Left ventricle myocardium inferior (tissue), 1 donor: ENCODE data around the gene DSTYK. TPM values are rescaled to one million over a fixed set of nuclear protein-coding genes. Genes with fewer than 3 reads are reported as not detected.
"Not testable (repeated sequence)": the region's sequence is repeated elsewhere in the genome, so short reads cannot be mapped to it uniquely, and the experiment has no call there.

Experiments
- DNase-seq: peaks from one replicate; pipeline ENCODE4 v3.0.0-alpha.2; 2020
- H3K27ac ChIP-seq: fragments of 200-600 bp; replicated peaks from 2 replicates; pipeline ENCODE4 v1.8.0; 2021
- H3K27me3 ChIP-seq: fragments of 200-600 bp; 2 replicates; pipeline ENCODE4 v1.8.0; 2021; ENCODE audit warnings: low read depth
- H3K36me3 ChIP-seq: fragments of 200-600 bp; 2 replicates; pipeline ENCODE4 v1.8.0; 2021
- H3K4me1 ChIP-seq: fragments of 200-600 bp; 2 replicates; pipeline ENCODE4 v1.8.0; 2021
- H3K4me3 ChIP-seq: fragments of 200-600 bp; 2 replicates; pipeline ENCODE4 v1.8.0; 2021; ENCODE audit warnings: mild to moderate bottlenecking, moderate library complexity
- H3K9me3 ChIP-seq: fragments of 200-600 bp; replicated peaks from 2 replicates; pipeline ENCODE4 v1.8.0; 2021
- intact Hi-C: fragments of 100-400 bp; cut with micrococcal nuclease; formaldehyde crosslinking; loops from one replicate; pipeline ENCODE4 v1.11.0; 2022
- total RNA-seq: library from RNA; stranded (reverse); fragmentation: NEBNext Ultra II Directional; extraction: Animal tissue kit (Norgen Biotek cat#: 25700); gene quantifications from one replicate; pipeline ENCODE4 v1.2.1, GENCODE V29; 2021
- TF ChIP-seq, protein P1 (sequence below): fragments of 200-600 bp; IDR thresholded peaks from 2 replicates; pipeline ENCODE4 v1.8.0; 2021; ENCODE audit warnings: antibody characterized with exemption, mild to moderate bottlenecking, borderline replicate concordance
- donor health status: DM: no; HTN: yes; CAD: no; lungs with severe emphysema.

DSTYK gene
- total RNA-seq, 1 donor from 2014 or later = 6.3 TPM

- H3K4me1 ChIP-seq = no peaks in the 10 kb centered on the region
- TF ChIP-seq, protein P1, sequence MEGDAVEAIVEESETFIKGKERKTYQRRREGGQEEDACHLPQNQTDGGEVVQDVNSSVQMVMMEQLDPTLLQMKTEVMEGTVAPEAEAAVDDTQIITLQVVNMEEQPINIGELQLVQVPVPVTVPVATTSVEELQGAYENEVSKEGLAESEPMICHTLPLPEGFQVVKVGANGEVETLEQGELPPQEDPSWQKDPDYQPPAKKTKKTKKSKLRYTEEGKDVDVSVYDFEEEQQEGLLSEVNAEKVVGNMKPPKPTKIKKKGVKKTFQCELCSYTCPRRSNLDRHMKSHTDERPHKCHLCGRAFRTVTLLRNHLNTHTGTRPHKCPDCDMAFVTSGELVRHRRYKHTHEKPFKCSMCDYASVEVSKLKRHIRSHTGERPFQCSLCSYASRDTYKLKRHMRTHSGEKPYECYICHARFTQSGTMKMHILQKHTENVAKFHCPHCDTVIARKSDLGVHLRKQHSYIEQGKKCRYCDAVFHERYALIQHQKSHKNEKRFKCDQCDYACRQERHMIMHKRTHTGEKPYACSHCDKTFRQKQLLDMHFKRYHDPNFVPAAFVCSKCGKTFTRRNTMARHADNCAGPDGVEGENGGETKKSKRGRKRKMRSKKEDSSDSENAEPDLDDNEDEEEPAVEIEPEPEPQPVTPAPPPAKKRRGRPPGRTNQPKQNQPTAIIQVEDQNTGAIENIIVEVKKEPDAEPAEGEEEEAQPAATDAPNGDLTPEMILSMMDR = no peak
- H3K4me3 ChIP-seq = no peak overlapping the region
- no peak overlapping the region for H3K27ac ChIP-seq
- intact Hi-C loops = no loop called here
- no peaks in the 10 kb centered on the region for H3K9me3 ChIP-seq
- no peak for DNase-seq
- peaks cover 39% of the 10 kb centered on the region for H3K36me3 ChIP-seq
- no peaks in the 10 kb centered on the region for H3K27me3 ChIP-seq
These were observed 42.3 kb downstream of the DSTYK start for GRCh38 chr1:205169248-205169647.

DNA sequence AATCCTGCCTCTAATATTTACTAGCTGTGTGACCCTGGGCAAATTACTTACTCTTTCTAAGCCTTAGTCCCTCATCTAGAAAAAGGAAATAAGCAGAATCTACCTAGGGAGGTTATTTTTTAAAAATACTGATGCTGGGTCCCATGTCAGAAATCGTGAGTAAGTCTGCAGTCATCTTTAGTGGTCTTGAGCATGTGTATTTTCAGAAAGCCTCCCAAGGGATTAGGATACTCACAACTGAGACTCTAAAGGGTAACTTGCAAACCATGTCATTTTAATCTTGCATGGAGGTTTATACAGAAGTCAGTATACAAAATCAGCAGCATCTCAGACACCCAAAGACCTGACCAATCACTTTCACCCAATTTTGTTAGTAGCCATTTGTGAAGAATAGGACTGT is 43.2 kb downstream of the DSTYK start:
- intact Hi-C loops = no loop called here
- H3K27ac ChIP-seq = no peak overlapping the region
- no peaks in the 10 kb centered on the region for H3K4me1 ChIP-seq
- peaks cover 48% of the 10 kb centered on the region for H3K36me3 ChIP-seq
- TF ChIP-seq, protein P1 = no peak
- no peaks in the 10 kb centered on the region for H3K27me3 ChIP-seq
- no peak for DNase-seq
- no peak overlapping the region for H3K4me3 ChIP-seq
- no peaks in the 10 kb centered on the region for H3K9me3 ChIP-seq

GRCh38 chr1:205162301-205162700 is 49.2 kb downstream of the DSTYK start:
- peaks cover 73% of the 10 kb centered on the region for H3K36me3 ChIP-seq
- H3K27me3 ChIP-seq = no peaks in the 10 kb centered on the region
- intact Hi-C loops = no loop called here
- no peak overlapping the region for H3K4me3 ChIP-seq
- H3K4me1 ChIP-seq = no peaks in the 10 kb centered on the region
- H3K27ac ChIP-seq = no peak overlapping the region
- TF ChIP-seq, protein P1 = no peak
- H3K9me3 ChIP-seq = no peaks in the 10 kb centered on the region
- DNase-seq = no peak

DNA sequence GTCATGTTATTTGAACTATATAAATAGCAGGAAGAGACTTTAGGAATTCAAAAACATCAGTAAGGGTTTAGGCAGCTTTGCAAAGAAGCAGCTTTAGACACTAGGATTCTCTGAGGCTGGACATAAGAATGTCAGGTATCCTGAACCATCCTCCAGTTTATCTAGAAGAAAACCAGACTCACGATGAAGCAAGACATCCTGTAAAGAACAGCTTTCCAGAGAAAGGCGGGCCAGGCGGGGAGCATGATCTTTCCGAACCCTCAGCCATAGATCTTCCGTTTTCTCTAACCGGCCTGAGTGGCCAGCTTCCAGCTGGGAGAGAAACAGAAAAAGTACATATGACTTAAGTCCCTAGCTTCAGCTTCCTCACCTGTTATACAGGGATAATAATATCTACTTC is 50.4 kb downstream of the DSTYK start:
- no peak overlapping the region for H3K27ac ChIP-seq
- H3K36me3 ChIP-seq = peaks cover 82% of the 10 kb centered on the region
- no peaks in the 10 kb centered on the region for H3K4me1 ChIP-seq
- intact Hi-C loops = no loop called here
- H3K4me3 ChIP-seq = no peak overlapping the region
- no peak for DNase-seq
- H3K9me3 ChIP-seq = peaks cover 1% of the 10 kb centered on the region
- H3K27me3 ChIP-seq = no peaks in the 10 kb centered on the region
- TF ChIP-seq, protein P1 = no peak

DNA sequence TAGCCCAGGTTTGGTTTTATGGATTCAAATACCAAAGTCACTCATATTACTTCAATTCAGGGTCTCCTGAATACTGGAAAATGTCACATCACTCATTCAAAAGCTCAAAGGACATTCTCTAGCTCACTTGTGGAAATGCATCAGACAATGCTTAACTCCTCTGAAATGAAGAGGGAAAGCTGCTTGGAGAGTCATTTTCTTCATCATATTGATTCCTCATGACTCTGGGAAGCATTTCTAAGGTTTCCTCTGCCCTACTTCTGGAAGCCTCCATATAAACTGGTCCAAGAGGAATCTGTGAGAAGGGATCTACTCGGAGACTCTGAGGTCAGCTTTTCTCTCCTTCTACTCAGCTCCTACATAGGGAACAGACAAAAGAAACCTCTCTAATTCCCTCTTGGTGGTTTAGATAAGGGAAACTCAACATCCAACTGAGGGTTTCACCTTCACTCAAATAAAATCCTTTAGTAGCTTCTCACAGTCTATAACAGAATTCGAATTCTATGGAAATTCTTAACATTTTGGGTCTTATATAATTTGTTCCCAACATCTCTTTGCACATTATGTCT is 53.4 kb downstream of the DSTYK start:
- TF ChIP-seq, protein P1 = no peak
- Histone ChIP-seq H3K4me1 (no peaks in the 10 kb centered on the region), H3K4me3 (no peak overlapping the region), H3K27me3 (no peaks in the 10 kb centered on the region), H3K27ac (no peak overlapping the region), H3K36me3 (peaks cover 96% of the 10 kb centered on the region), H3K9me3 (peaks cover 5% of the 10 kb centered on the region)
- intact Hi-C loops = no loop called here
- DNase-seq = no peak

- H3K9me3 ChIP-seq, H3K4me1 ChIP-seq, DNase-seq, H3K27me3 ChIP-seq, H3K4me3 ChIP-seq, intact Hi-C loops, H3K27ac ChIP-seq: not testable (repeated sequence)
- H3K36me3 ChIP-seq = peaks cover 93% of the 10 kb centered on the region
These were observed 55.7 kb downstream of the DSTYK start for GRCh38 chr1:205155665-205156377.
